ENCODE data around the gene GRHL1.

The GRHL1 gene

DNA sequence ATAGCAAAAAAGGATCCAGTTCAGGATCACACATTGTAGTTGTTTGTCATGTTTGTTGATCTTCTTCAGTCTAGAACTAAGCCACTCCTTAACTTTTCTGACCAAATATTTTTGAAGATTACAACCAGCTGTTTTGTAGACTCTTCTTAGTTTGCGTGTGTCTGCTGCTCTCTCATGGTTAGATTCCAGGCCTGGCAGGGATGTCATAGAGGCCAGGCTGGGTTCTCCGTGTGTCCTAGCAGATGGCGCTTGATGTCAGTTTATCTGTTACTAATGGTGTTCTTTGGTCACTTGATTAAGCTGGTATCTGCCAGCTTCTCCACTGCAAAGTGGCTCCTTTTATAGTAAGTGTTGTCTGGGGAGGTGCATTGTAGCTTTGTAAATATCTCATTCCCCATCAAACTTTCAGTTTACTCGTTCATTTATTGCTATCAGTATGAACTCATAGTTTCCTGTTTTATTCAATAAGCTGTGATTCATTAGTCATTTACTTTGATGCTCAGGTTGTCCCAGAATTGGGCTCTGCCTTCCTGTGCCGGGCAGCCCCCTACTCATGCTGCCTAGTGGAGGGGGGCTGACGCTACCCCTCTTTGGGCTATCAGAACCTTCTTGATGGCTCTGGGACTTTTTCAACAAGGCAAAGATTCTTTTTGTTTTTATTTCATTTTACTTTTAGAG lies 42.1 kb downstream of the GRHL1 start:
- Mint-ChIP-seq H3K36me3 (peaks cover 3% of the 10 kb centered on the region), H3K27ac (no peak overlapping the region), H3K4me3 (no peak overlapping the region), H3K27me3 (no peaks in the 10 kb centered on the region), H3K4me1 (no peaks in the 10 kb centered on the region), H3K9me3 (no peaks in the 10 kb centered on the region)

DNA sequence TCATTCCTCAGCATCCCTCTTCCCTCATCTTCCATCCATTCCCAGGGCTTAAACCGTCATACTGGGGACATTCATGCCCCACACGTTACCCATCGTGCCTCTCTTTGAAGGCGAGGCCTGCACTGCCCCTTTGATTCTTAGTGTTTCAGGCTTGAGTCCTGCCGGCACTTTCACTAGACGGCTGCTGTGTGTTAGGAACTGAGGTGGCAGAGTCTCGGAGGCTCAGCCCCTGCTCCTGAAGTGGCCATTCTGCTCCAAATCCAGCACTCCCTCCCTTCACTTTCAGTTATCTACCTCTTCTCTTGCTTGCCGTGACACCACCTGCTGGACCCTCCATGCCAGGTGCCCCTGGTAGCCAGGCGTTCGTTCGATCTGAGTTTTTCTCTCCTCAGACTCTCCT lies 43.0 kb downstream of the GRHL1 start:
- Mint-ChIP-seq H3K4me3 (no peak overlapping the region), H3K4me1 (no peaks in the 10 kb centered on the region), H3K27ac (peak overlapping the region; percentile 43)

DNA sequence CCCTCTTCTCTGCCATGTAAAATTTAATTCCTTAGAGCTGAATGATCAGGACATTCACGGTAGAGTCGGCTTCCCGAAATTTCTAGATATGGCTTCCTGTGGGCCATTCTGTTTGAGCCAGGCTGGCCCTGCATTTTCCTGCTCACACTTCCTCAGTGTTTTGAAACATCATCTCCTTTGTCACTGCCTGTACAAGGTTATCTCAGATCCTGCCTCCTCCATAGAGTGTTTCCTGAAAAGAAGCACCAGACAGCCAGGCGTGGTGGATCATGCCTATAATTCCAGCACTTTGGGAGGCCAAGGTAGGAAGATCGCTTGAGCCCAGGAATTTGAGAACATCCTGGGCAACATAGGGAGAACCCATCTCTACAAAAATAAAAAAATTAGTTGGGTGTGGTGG lies 43.6 kb downstream of the GRHL1 start:
- peak overlapping the region; percentile 43 for H3K27ac Mint-ChIP-seq
- no peak overlapping the region for H3K4me3 Mint-ChIP-seq
- no peaks in the 10 kb centered on the region for H3K27me3 Mint-ChIP-seq
- H3K36me3 Mint-ChIP-seq = peaks cover 3% of the 10 kb centered on the region
- H3K9me3 Mint-ChIP-seq = no peaks in the 10 kb centered on the region
- no peaks in the 10 kb centered on the region for H3K4me1 Mint-ChIP-seq

More for the DNA sequence above, 43.0 kb downstream of the GRHL1 start:
- Mint-ChIP-seq H3K9me3 (no peaks in the 10 kb centered on the region), H3K27me3 (no peaks in the 10 kb centered on the region), H3K36me3 (peaks cover 3% of the 10 kb centered on the region)

DNA sequence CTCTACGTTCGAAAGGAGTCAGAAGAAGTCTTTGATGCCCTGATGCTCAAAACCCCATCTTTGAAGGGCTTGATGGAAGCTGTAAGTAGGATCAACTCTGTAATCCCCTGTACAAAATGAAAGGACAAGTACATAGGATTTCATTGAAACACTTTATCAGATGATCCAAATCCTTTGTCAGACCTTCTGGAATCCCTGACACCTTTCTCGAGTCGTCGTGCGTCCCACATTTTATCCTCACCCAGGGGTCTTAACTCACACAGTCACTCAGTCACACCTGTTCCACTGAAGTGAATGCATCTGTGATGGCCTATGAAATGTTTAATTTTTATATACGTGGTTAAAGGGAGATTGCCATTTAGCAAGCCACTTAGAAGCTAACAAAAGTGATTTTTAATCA lies 44.8 kb downstream of the GRHL1 start:
- Mint-ChIP-seq H3K27me3 (no peaks in the 10 kb centered on the region), H3K36me3 (peaks cover 3% of the 10 kb centered on the region), H3K9me3 (no peaks in the 10 kb centered on the region), H3K27ac (no peak overlapping the region), H3K4me1 (no peaks in the 10 kb centered on the region), H3K4me3 (no peak overlapping the region)

DNA sequence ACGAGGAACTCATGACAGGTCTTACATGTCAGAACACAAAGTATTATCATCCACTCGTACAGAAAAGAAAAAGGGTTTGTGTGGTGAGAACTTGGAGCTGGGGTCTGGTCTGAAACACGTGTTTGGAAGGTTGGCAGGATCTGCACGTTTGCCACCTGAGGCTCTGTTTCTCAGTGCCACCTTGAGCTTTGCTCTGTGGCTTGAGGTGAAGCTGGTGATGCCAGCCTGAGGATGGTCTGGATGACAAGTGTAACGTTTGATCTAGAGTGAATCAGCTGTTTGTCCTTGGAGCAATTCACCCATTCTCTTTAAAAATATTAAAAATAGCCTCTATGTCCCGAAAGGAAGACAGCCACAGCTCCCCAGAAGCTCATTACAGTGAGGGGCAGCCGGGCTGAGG lies 46.4 kb downstream of the GRHL1 start:
- Mint-ChIP-seq H3K27me3 (no peaks in the 10 kb centered on the region), H3K27ac (no peak overlapping the region), H3K4me3 (no peak overlapping the region), H3K4me1 (no peaks in the 10 kb centered on the region), H3K36me3 (peaks cover 3% of the 10 kb centered on the region), H3K9me3 (no peaks in the 10 kb centered on the region)

DNA sequence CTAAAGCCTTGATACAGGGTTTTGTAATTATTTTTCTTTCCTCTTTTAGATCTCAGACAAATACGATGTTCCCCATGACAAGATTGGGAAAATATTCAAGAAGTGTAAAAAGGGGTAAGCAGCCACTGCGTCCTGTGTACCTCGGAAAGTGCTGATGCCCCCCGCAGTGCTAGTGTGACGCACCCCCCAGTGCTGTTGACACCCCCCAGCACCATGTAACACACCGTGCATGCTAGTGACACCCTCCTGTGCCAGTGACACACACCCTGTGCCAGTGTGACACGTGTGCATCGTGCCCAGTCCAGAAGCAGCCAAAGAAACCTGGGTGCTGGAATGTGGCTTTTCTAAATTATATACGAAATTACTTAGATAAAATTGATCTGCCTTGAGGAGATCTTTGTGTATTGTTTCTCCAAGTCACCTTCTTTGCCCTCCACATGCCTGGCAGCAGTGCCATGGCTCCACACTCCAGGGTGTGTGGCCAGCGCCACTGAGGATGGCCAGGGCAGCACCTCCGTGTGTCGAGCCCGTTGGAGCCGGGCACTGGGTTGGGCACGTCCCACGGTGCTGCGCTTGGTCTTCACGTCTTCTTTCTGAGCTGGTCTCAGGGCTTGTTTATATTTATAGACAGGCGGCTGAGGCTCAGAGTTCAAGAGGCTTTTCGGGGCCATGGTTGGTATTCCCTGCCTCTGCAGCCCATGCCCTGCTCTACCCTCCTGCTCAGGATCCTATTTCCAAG lies 47.6 kb downstream of the GRHL1 start:
- no peaks in the 10 kb centered on the region for H3K27me3 Mint-ChIP-seq
- no peak overlapping the region for H3K4me3 Mint-ChIP-seq
- no peaks in the 10 kb centered on the region for H3K4me1 Mint-ChIP-seq
- H3K9me3 Mint-ChIP-seq = no peaks in the 10 kb centered on the region
- no peak overlapping the region for H3K27ac Mint-ChIP-seq
- H3K36me3 Mint-ChIP-seq = peaks cover 3% of the 10 kb centered on the region

DNA sequence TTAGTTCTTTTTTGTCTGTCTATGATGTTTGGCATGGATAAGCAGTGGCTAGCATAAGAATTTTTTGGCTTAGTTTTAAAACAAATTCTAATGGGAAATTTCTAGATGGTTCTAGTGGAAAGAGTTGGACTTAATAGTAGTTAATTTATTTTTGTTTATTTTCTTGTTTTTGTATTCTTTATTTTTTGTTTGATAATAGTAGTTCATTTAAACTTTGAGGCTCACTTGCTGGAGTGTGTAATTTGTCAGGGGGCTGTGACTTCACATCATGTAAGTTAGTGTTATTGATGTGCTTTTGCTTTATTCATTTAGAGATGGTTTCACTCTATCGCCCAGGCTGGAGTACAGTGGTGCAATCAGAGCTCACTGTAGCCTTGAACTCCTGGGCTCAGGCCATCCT lies 48.2 kb downstream of the GRHL1 start:
- Mint-ChIP-seq H3K4me1 (no peaks in the 10 kb centered on the region), H3K4me3 (no peak overlapping the region), H3K9me3 (no peaks in the 10 kb centered on the region), H3K36me3 (peaks cover 3% of the 10 kb centered on the region), H3K27ac (no peak overlapping the region), H3K27me3 (no peaks in the 10 kb centered on the region)

DNA sequence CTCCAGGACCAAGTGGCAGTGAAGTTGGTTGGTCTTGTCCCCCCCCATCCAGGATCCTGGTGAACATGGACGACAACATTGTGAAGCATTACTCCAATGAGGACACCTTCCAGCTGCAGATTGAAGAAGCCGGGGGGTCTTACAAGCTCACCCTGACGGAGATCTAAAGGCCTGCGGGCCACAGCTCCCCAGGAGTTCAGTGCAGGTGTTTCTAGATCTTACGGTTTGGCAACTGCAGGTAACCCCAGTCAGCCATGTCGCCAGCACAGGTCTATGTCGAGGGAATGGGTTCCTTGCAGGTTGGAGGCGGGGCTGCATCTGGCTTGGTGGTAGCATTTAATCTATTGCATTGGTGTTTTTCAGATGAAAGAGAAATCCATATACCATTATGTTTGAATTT lies 49.0 kb downstream of the GRHL1 start:
- Mint-ChIP-seq H3K4me1 (no peaks in the 10 kb centered on the region), H3K4me3 (no peak overlapping the region), H3K9me3 (no peaks in the 10 kb centered on the region), H3K27me3 (no peaks in the 10 kb centered on the region), H3K36me3 (no peaks in the 10 kb centered on the region), H3K27ac (no peak overlapping the region)

DNA sequence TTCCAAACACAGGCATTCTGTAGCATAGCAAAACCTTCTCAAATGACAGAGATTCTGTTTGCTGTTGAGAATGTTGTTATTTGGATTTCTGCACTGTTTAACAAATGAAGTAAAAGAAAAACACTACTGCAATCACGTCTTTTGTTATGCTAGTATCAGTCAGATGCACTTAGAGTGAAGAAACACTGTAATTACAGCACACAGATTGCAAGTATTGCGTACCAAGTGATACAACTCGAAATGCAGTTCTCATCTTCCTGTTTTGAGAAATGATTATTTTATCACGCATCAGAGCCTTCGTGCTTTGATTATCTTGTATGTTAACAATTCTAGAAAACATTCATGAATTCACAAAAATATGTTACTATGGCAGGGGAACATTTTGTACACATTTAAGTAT lies 50.1 kb downstream of the GRHL1 start:
- Mint-ChIP-seq H3K27ac (no peak overlapping the region), H3K4me3 (no peak overlapping the region), H3K27me3 (peaks cover 2% of the 10 kb centered on the region), H3K4me1 (no peaks in the 10 kb centered on the region), H3K36me3 (no peaks in the 10 kb centered on the region), H3K9me3 (no peaks in the 10 kb centered on the region)

DNA sequence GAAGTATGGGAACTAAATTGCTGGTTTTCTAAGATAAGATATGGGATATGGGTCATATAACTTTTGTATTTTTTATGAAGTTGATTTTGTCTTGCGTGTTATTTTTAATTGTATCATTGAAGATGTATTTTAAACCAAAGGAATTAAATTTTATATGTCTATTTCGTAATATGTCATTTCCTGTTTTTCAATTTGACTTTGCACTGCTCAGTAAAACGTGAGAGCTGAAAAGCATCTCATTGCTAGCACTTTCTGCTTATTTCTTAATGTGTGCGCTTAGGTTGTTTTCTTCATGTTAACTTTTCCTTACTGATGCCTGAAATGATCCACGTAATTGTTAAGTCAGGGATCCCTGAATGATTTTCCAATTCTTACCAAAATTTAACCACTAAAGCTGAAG lies 50.6 kb downstream of the GRHL1 start:
- Mint-ChIP-seq H3K4me3 (no peak overlapping the region), H3K27ac (no peak overlapping the region), H3K36me3 (no peaks in the 10 kb centered on the region), H3K4me1 (no peaks in the 10 kb centered on the region), H3K9me3 (no peaks in the 10 kb centered on the region), H3K27me3 (peaks cover 3% of the 10 kb centered on the region)

DNA sequence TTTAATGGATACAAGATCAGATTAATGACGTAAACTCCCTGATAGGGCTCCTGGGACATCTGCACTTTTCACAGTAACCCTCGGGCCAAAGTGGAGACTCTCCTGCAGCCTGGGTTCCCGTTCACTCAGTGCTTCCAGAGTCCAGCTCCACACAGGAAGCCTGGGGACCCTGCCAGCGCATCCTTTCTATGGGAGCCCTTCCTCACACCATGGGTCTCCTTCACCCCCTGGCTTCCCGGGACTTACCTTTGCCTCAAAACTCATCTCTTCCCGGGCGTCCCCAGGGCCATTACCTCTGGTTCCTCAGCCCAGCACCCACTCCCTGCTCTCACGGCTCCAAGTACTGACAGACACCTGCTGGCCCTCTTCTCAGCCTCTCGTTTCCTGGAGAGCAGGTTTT lies 51.2 kb downstream of the GRHL1 start:
- no peaks in the 10 kb centered on the region for H3K4me1 Mint-ChIP-seq
- H3K9me3 Mint-ChIP-seq = no peaks in the 10 kb centered on the region
- no peak overlapping the region for H3K4me3 Mint-ChIP-seq
- no peaks in the 10 kb centered on the region for H3K36me3 Mint-ChIP-seq
- H3K27me3 Mint-ChIP-seq = peaks cover 4% of the 10 kb centered on the region
- H3K27ac Mint-ChIP-seq = no peak overlapping the region

DNA sequence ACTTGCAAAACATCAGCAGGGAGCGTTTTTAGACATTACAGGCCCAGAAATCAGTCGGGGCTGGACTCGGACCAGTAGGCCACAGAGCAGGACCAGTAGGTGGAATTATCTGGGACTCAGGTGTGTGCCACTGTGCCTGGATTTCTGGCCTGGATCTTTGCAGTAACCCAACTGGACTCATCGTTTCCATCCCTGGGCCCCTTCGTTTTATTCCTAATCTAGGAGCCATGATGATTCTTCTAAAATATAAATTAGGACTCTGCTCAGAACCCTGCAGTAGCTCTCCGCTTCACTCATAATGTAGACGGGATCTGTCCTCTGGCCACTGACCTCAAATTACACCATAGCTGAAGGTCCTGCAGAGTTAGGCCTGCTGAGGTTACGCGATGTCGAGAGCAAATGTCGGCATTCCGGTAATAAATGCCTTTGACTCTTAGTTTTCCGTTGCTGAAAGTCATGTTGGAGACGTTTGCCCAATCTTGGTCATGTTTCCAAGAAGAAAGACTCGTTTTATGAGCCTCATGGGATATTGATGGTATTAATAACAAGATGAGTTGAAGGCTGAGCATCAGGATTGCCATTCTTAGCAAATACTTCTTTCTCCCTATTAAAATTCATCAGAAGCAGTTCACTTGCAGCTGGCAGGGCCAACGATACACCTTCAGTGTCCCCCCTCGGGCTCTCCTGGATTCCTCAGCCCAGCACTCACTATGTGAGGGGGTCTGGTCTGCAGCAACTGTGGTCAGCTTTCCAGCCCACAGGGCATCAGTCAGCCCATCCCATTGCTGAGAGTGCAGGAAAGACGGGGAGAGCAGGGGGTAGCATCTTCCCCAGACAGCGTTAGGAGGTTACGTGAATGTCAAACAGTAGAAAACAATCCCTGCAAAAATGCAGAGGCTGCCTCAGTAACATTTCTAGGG lies 52.0 kb downstream of the GRHL1 start:
- H3K27me3 Mint-ChIP-seq = peaks cover 8% of the 10 kb centered on the region
- H3K4me1 Mint-ChIP-seq = no peaks in the 10 kb centered on the region
- H3K9me3 Mint-ChIP-seq = no peaks in the 10 kb centered on the region
- no peak overlapping the region for H3K4me3 Mint-ChIP-seq
- H3K27ac Mint-ChIP-seq = no peak overlapping the region
- no peaks in the 10 kb centered on the region for H3K36me3 Mint-ChIP-seq

DNA sequence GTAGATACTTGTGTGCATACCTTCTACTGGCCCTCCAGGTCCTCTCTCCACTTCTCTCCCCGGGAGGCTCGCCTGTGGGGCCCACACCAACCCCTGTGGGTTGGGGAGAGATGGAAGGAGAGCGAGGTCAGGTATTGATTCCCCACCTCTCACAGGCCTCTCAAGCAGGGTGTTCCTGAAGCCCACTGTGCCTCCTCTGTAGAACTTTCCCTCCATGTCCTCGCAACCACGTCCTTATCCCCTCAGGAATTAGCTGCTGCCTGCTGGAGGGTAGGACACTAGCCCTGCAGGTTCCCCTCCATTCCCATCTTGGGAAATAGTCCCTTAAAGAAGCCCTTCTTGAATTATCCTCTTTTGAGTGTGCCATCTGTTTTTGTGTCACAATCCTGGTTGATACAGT lies 52.9 kb downstream of the GRHL1 start:
- H3K4me1 Mint-ChIP-seq = no peaks in the 10 kb centered on the region
- H3K27ac Mint-ChIP-seq = no peak overlapping the region
- H3K4me3 Mint-ChIP-seq = no peak overlapping the region
- peaks cover 8% of the 10 kb centered on the region for H3K27me3 Mint-ChIP-seq
- H3K9me3 Mint-ChIP-seq = no peaks in the 10 kb centered on the region
- H3K36me3 Mint-ChIP-seq = no peaks in the 10 kb centered on the region

DNA sequence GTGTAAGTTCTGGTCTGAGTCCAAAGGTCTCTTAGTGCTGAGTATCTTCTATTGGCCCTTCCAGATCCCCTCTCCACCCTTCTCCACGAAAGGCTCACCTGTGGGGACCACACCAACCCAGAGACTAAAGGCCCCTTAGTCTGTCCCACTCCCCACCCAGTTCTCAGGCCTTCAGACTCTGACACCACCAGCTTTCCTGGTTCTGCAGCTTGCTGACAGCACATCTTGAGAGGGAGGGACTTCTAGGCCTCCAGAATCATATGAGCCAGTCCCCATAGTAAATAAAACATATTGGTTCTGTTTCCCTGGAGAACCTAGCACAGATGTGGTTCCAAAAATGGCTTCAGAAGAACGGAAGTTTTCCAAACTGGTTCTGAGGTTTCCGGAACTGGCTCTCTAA lies 53.3 kb downstream of the GRHL1 start:
- H3K27me3 Mint-ChIP-seq = peaks cover 8% of the 10 kb centered on the region
- no peaks in the 10 kb centered on the region for H3K4me1 Mint-ChIP-seq
- H3K36me3 Mint-ChIP-seq = no peaks in the 10 kb centered on the region
- no peak overlapping the region for H3K4me3 Mint-ChIP-seq
- H3K9me3 Mint-ChIP-seq = no peaks in the 10 kb centered on the region
- H3K27ac Mint-ChIP-seq = no peak overlapping the region

DNA sequence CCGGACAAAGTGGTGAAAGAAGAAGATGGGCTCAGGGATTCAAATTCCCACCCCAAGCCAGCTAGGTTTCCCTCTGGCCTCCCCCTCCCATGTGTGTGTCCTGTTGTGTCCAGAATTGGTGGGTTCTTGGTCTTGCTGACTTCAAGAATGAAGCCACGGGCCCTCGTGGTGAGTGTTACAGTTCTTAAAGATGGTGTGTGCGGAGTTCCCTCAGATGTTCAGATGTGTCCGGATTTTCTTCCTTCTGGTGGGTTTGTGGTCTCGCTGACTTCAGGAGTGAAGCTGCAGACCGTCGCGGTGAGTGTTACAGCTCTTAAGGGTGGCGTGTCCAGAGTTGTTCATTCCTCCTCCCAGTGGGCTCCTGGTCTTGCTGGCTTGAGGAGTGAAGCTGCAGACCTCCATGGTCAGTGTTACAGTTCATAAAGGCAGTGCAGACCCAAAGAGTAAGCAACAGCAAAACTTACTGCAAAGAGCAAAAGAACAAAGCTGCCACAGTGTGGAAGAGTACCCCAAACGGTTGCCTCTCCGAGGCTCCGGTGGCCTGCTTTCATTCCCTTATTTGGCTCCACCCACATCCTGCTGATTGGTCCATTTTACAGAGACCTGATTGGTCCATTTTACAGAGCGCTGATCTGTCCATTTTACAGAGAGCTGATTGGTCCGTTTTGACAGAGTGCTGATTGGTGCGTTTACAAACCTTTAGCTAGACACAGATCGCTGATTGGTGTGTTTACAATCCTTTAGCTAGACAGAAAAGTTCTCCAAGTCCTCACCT lies 54.2 kb downstream of the GRHL1 start:
- no peak overlapping the region for H3K27ac Mint-ChIP-seq
- H3K4me3 Mint-ChIP-seq = no peak overlapping the region
- H3K9me3 Mint-ChIP-seq = no peaks in the 10 kb centered on the region
- no peaks in the 10 kb centered on the region for H3K36me3 Mint-ChIP-seq
- peaks cover 8% of the 10 kb centered on the region for H3K27me3 Mint-ChIP-seq
- no peaks in the 10 kb centered on the region for H3K4me1 Mint-ChIP-seq

Measured in activated naive CD4-positive, alpha-beta T cell treated with anti-CD3 and anti-CD28 coated beads, Interleukin-2, amount 50 U/mL, for 24 hours (primary cell).